ENCODE results near the gene UBASH3A.

DNA sequence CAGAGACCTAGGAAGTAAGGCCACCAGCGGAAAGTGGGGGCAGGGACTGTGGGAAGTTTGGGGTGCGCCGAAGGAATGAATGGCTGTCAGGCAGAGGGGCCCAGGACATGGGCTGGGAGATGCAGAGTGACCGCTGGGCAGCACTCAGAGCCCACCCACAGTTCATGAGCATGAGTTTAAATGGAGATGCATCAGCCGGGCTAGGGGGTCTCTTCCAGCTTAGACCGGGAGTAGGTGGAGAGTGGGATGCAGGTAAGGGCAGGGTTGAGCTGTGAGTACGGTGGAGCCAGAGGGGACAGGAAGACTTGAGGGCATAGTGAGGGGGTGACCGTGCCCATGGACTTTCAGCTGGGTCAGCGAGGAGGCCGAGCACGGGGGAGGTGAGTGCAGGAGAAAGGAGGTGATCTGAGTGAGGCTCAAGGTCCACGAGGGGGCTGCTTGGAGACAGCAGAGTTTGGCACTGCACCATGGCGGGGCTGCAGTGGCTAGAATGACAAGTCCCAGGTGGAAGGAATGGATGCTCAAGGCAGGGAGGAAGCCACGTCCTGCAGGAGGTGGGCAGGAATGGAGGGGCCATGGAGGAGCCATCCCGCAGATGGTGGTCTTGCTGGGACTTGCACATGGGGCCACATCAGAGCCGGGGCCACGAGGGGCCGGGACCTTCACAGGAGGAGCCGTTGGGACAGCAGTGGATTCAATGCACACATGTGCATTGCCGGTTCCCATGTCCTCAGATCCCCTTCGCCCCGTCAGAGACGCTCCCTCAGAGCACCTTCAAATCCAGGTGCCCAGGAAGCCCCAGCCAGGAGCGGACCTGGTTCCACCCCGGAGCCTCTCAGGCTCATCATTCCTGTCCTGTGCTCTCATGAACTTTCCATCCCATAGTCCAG is 34.9 kb downstream of the UBASH3A start:
- no peak for TF ChIP-seq CTCF (IDR thresholded peaks at IDR 0.05)
- TF ChIP-seq POLR2A (IDR thresholded peaks at IDR 0.05): no peak
